ENCODE measurements around the gene TSEN2. TPM values are rescaled to one million over a fixed set of nuclear protein-coding genes. Genes with fewer than 3 reads are reported as not detected.
A peak's percentile ranks its signal among the peaks of the same experiment; 100 is the strongest.
"Not testable (repeated sequence)": the region's sequence is repeated elsewhere in the genome, so short reads cannot be mapped to it uniquely, and the experiment has no call there.

Gene TSEN2
- total RNA-seq, 1 experiment from 2014 or later = 14.8 TPM

GRCh38 chr3:12451960-12452359 is 32.3 kb upstream of the TSEN2 start:
- DNase-seq (ENCODE audit: low read depth) = no peak

DNA sequence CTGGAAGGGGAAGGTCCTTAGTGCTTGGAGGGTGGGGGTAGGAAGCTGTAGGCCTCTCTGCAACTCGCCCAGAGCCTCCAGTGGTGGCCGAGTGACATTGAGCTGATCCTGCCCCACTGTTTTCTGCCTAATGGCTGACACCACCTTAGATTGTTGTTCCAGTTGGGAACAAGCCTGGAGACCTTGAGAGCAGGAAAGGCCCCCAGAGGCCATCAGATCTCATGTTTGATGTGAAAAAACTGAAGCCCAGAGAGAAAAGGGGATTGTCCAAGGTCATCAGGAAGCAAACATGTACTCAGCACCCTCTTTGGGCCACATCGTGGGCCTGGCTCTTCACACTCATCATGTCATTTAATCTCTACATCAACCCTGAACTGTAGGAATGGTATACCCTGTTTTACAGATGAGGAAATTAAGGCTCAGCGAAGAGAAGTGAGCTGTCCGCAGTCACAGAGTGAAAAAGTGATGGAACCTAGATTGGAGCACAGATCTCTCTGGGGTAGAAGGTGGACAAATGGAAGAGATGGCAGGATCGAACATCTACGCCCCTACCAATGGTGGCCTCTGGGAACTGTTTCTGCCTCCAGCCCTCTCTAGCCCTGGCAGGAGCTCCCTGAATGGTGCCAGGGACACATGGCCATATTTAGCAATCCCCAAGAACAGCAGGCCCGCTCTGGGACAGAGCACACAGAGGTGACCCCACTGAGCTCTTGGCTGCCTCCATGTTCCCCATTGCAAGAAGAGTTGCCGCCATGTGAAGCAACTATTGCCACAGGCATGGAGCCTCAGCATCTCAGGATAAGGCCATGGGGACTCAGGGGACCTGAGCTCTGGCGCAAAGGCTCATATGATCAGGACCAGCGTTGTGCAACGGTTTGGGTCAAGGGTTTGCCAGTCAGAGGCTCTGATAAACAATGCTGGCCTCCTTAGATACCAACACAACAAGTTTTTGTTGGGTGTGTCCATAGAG is 31.6 kb upstream of the TSEN2 start:
- DNase-seq (ENCODE audit: low read depth) = no peak

DNA sequence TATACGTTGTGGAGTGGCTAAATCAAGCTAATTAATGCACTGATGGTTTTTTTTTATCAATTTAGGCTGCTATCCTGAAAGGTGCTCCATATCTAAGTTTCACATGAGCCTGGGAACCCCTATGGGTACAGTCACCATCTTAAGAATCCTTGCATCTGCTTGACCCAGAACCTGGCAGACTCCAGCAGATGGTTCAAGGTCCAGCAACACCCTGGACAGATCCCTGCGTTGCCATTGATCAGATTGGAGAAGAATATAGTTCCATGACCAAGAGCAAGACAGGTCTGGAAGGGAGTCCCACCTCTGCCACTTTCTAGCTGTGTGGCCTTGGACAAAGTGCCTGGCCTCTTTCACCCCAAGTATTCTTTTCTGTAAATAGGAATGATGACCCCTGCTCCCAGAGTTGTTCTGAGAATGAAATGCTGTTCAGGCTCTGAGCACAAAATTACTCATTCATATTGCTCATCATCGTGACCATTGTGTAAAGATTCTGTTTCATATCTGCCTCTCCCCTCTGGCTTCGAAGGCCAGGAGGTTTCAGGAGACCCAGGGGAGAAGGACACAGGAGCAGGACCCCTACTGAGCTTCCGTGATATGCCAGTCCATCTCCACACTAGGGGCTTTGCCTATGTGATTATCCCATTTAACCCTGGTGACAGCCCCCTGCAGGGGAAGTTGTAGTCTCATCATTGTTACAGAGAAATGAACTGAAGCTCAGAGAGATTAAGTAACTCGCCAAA is 30.0 kb upstream of the TSEN2 start:
- DNase-seq (ENCODE audit: low read depth) = peak; percentile 39

- no peak for DNase-seq (ENCODE audit: low read depth)
Measured at GRCh38 chr3:12454816-12455121, 29.5 kb upstream of the TSEN2 start.

DNA sequence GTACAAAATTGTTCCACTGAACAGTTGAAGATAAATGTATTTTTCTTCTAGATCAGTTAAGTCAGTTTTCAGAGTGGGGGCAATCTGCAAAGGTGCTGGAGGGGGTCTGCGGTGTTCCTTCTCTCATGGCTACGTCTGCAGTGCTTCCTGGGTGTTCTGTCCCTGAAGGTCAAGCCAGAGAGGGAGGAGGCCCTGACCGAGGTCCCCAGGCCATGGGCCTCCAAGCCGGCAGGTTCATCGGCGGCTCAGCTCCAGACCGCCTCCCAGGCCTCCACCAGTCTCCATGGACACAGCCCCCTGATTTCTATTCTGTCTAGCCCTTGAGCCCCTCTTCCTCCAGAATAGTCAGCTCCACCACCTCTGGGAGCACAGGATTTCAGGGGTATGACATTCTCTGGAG is 28.5 kb upstream of the TSEN2 start:
- DNase-seq (ENCODE audit: low read depth) = no peak

DNA sequence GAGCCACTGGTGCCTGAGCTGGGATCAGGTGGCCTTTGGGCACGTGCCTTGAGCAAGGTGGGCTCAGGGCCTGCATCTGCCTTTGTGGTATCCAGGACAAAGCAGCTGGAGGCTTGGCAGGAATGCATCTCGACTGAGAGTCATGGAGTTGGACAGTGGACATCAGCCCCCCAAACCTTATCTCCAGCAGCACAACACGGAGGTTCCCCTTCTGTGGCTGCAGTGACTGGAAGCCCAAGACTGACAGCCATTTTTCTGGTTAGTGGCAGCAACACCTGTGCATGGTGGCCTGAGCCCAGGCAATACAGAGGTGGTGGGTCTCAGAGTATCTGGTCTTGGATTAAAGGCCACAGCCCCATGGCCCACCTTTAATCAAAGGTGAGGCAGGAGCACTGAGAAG is 27.8 kb upstream of the TSEN2 start:
- DNase-seq (ENCODE audit: low read depth) = no peak

- DNase-seq (ENCODE audit: low read depth) = not testable (repeated sequence)
Measured at GRCh38 chr3:12457380-12457779, 26.9 kb upstream of the TSEN2 start.

- no peak for DNase-seq (ENCODE audit: low read depth)
Measured at GRCh38 chr3:12458901-12459300, 25.4 kb upstream of the TSEN2 start.

- no peak for DNase-seq (ENCODE audit: low read depth)
Measured at GRCh38 chr3:12460127-12460526, 24.2 kb upstream of the TSEN2 start.

DNA sequence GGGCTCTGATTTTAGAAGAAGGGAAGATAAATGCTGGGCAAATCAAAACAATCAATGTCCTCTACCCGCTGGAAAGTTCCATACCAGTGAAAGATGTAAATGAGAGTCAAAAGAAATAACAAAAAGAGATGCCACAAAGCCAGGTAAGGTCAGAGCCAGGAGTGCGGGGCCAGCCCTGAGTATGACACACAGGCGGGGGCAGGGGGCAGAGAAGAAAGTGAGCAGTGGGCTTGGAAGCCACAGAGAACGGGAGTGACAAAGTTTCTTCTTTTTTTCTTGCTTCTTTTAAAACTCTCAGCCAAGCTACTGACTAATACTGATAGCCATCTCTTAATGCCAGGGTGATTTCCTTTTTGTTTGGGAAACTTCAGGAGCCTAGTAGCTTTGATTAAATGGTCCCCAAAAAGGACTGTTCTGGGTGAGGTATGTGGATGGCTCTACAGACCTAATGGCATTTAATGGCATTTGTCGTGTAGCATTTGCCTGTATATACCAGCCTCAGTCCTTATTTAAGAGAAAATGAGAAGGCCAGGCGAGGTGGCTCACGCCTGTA is 23.1 kb upstream of the TSEN2 start:
- no peak for DNase-seq (ENCODE audit: low read depth)

DNA sequence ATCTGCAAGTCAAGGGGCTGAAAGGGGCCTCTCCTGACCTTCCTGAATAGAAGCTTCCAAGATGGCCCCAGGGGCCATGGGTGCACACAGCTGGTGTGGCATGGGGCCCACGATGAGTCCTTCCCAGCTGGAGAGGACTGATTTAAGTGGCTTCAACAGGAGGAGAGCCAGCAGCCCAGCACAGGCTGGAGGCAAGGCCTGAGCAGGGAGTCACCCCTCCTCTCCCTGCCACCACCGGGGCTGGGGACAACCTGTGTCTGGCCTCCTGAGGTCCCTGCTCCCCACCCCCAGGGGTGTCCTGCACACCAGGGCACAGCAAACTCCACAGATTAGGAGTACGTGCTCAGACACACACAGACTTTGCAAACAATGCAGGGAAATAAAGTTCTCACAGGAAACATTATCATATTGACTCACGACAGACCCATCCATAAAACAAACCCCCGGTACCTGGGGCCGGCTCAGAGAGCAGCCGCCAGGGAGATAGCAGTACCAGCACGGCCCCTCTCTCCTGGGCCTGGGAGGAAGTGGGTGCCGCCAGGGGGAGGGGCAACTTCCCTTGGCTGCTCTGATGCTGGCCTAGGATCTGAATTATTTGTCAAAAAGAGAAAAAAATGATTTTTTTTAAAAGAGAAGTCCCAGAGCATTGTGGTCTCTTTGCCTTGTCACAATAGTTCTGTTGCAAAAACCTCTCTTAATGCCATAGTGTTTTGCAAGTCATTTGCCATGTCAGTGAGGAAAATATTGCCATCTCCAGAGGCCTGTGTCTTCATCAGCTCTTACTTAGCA is 21.9 kb upstream of the TSEN2 start:
- DNase-seq (ENCODE audit: low read depth) = no peak

GRCh38 chr3:12463686-12464085 is 20.6 kb upstream of the TSEN2 start:
- no peak for DNase-seq (ENCODE audit: low read depth)

DNA sequence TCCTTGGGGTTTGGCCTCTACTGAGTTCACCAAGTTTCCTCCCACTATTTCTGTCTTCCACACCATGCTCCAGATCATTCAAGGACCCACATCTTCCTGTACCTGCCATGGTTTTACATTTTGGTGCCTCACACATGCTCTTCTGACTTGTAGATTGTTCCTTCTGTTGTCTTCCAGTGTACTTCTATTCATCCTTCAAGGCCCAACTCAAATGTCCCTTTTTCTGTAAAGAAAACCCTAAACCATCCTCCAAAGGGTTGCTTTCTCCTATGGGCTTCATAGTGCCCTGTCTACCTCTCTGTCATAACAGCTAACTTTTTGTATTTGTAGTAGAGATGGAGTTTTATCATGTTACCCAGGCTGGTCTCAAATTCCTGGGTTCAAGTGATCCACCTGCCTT is 20.1 kb upstream of the TSEN2 start:
- no peak for DNase-seq (ENCODE audit: low read depth)

GRCh38 chr3:12465151-12465835 is 19.0 kb upstream of the TSEN2 start:
- DNase-seq (ENCODE audit: low read depth) = no peak

GRCh38 chr3:12465836-12466225 is 18.4 kb upstream of the TSEN2 start:
- no peak for DNase-seq (ENCODE audit: low read depth)

DNA sequence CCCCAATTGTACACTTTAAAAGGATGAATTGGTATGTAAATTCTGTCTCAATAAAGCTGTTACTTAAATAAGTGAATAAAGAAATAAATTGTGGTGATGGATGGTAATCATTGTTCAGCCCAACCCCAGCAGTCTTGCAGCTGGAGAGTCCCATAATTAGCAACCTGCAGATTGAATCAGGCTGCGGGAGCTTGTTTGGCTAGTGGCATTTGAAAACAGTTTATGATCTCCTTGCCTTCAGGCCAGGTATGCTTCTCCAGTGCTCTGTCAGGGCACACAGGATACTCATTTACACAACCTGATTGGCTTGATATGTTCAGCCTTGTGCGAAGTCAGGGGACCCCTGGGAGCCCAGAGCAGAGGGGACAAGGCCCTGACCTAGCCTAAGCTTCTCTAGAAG is 16.5 kb upstream of the TSEN2 start:
- DNase-seq (ENCODE audit: low read depth) = no peak

GRCh38 chr3:12468276-12468675 is 16.0 kb upstream of the TSEN2 start:
- DNase-seq (ENCODE audit: low read depth) = no peak

GRCh38 chr3:12468757-12469156 is 15.5 kb upstream of the TSEN2 start:
- DNase-seq (ENCODE audit: low read depth) = no peak

- DNase-seq (ENCODE audit: low read depth) = not testable (repeated sequence)
Measured at GRCh38 chr3:12469222-12469621, 15.1 kb upstream of the TSEN2 start.

DNA sequence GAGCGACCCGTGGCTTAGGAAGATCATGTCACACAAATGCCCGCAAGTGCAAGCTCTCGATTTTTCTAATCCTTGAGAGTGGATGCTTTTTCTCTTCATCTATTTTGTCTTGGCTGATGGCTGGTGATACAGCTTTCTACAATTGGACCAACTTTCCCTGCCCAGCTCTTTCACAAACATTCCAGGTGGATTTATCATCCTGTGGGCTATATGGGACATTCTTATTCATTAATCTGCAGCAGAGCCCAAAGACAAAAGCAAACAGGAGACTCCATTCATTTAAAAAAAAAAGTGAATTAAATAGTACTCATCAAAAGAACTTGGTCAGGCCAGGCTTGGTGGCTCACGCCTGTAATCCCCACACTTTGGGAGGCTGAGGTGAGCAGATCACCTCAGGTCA is 14.2 kb upstream of the TSEN2 start:
- DNase-seq (ENCODE audit: low read depth) = peak; percentile 70

- no peak for DNase-seq (ENCODE audit: low read depth)
Measured at GRCh38 chr3:12470680-12471079, 13.6 kb upstream of the TSEN2 start.

All from HT1080 (cell line).